Transverse colon (tissue), 4 donors: ENCODE measurements around the gene PEX14.
A peak's percentile ranks its signal among the peaks of the same experiment; 100 is the strongest.

ENCODE experiments used
- EP300 ChIP-seq: sonication (generic); formaldehyde crosslinking; IDR thresholded peaks from one replicate; pipeline ENCODE4 v1.6.1; 2017; ENCODE audit warnings: antibody characterized with exemption, low read depth
- POLR2A ChIP-seq: fragments of 450-650 bp; IDR thresholded peaks from one replicate; pipeline ENCODE4 v1.6.1; 2016; ENCODE audit warnings: antibody characterized with exemption, mild to moderate bottlenecking, moderate library complexity
- POLR2AphosphoS5 ChIP-seq, 3 donors: sonication (generic); formaldehyde crosslinking; IDR thresholded peaks; one replicate each; pipeline ENCODE4 v1.6.1; 2016; ENCODE audit warnings: antibody characterized with exemption in 3 of 3
- TF ChIP-seq, protein P1 (sequence below), 5 experiments: fragments of 200-600 bp in 3 of 5; fragments of 450-650 bp in 2 of 5; sonication (generic) in 3 of 5; IDR thresholded peaks; 1 replicate in 2 of 5; 2 replicates in 3 of 5; pipeline ENCODE4 v1.5.1; 2016 to 2017; ENCODE audit warnings: antibody characterized with exemption in 5 of 5, inconsistent platforms in 3 of 5, mild to moderate bottlenecking in 2 of 5, moderate library complexity in 1 of 5

DNA sequence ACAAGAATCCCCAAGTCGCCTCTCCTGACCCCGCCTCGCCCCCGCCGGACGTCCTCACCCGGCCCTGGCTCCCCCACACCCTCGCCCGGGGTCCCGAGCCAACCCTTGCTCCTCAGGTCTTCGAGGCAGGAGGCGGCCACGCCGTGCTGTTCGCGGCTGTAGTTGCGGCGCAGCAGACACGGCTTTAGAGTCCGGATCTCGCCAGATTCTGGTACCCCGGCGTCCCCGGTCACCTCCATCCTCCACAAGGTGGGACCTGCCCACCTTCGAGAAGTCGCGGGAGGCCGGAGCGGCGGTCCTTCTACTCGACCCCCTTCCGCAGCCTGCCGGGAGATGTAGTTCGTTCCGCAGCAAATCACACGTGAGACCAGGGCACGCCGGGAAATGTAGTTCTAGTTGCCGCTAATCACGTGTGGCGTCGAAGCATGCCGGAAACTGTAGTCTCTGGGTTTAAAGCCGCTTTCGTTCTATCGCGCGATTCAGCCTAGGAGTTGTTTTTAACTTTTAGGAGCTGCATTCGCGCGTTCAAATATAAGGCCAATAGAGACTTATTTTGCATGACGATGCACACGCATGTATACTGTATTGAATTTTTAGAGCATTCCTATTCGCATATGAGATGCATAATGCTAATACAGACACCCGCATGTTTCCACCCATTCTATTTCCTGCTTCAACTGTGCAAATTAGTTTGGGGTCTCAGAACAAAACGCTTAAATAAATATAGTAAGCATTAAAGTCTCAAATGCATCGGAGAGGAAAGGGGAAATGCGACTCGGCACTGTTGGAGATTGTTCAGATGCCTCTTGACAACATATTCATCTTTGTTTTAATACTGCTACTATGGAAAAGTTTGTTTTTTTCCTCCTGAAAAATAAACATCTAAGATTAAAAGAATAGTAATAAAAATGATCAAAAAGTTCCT, 2.3 kb upstream of the PEX14 start, which contains the start of gene DFFA:
- TF ChIP-seq POLR2A = peak; percentile 46
- TF ChIP-seq, protein P1, sequence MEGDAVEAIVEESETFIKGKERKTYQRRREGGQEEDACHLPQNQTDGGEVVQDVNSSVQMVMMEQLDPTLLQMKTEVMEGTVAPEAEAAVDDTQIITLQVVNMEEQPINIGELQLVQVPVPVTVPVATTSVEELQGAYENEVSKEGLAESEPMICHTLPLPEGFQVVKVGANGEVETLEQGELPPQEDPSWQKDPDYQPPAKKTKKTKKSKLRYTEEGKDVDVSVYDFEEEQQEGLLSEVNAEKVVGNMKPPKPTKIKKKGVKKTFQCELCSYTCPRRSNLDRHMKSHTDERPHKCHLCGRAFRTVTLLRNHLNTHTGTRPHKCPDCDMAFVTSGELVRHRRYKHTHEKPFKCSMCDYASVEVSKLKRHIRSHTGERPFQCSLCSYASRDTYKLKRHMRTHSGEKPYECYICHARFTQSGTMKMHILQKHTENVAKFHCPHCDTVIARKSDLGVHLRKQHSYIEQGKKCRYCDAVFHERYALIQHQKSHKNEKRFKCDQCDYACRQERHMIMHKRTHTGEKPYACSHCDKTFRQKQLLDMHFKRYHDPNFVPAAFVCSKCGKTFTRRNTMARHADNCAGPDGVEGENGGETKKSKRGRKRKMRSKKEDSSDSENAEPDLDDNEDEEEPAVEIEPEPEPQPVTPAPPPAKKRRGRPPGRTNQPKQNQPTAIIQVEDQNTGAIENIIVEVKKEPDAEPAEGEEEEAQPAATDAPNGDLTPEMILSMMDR (IDR thresholded peaks at IDR 0.05) = no peak
- TF ChIP-seq EP300 = no peak
- TF ChIP-seq POLR2AphosphoS5 (IDR thresholded peaks at IDR 0.05) = peak; percentile 57 to 80 (median 77)
